GM10266 (cell line): ENCODE data around the gene PUS1.

ENCODE experiments used
- DNase-seq: peaks from one replicate; pipeline ENCODE4 v3.0.0; 2012; ENCODE audit errors: extremely low spot score
- TF ChIP-seq, protein P1 (sequence below): IDR thresholded peaks from 2 replicates; pipeline ENCODE4 v1.5.1; 2012; ENCODE audit warnings: mild to moderate bottlenecking, low read depth; ENCODE audit not compliant: control insufficient read depth, insufficient read depth; ENCODE audit errors: missing control alignments

PUS1 gene

DNA sequence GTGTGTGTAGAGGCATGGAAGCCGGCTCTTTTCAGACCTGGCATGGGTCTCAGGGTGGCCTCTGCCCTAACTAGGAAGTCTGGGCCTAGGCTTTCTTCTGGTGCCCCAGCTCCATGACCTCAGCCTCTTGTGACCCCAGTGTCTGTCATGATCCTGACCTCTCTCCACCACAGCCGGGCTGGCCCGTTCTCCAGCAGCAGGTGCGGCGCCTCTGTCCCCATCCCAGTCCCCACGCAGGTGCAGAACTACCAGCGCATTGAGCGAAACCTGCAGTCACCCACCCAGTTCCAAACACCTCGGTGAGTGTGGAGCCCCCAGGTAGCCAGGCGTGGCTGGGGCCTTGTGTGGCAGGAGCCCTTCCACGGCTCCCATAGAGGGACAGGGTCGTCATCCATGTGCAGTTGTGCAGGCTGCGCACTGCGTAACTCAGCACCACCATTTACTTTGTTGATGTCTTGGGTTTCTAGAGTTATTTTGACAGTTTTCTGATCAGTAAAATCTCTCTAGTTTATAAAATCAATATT lies 14.8 kb upstream of the PUS1 start:
- TF ChIP-seq, protein P1, sequence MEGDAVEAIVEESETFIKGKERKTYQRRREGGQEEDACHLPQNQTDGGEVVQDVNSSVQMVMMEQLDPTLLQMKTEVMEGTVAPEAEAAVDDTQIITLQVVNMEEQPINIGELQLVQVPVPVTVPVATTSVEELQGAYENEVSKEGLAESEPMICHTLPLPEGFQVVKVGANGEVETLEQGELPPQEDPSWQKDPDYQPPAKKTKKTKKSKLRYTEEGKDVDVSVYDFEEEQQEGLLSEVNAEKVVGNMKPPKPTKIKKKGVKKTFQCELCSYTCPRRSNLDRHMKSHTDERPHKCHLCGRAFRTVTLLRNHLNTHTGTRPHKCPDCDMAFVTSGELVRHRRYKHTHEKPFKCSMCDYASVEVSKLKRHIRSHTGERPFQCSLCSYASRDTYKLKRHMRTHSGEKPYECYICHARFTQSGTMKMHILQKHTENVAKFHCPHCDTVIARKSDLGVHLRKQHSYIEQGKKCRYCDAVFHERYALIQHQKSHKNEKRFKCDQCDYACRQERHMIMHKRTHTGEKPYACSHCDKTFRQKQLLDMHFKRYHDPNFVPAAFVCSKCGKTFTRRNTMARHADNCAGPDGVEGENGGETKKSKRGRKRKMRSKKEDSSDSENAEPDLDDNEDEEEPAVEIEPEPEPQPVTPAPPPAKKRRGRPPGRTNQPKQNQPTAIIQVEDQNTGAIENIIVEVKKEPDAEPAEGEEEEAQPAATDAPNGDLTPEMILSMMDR: no peak
- no peak for DNase-seq

DNA sequence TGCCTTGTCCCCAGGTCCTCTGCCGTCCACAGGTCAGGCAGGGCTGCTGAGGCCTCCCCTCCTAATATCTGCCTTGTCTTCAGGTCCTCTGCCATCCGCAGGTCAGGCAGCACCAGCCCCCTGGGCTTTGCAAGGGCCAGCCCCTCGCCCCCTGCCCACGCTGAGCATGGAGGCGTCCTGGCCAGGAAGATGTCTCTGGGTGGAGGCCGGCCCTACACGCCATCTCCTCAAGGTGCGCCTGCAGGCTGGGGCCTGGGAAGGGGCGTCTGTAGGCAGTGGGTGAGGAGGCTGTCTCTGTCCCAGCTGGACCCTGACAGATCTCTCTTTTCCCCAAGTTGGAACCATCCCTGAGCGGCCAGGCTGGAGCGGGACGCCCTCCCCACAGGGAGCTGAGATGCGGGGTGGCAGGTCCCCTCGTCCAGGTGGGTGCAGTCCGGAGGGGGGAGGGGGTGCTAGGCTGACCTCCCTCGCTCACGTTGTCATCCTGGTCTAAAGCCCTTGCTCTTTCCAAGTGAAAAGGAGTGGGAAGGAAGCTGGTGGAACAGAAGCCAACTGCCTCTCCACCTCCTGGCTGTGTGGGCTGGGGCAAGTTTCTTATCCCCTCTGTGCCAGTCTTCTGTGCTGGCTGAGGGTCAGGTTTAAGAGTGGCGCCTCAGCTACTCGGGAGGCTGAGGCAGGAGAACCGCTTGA lies 13.9 kb upstream of the PUS1 start:
- TF ChIP-seq, protein P1: no peak
- DNase-seq: no peak

DNA sequence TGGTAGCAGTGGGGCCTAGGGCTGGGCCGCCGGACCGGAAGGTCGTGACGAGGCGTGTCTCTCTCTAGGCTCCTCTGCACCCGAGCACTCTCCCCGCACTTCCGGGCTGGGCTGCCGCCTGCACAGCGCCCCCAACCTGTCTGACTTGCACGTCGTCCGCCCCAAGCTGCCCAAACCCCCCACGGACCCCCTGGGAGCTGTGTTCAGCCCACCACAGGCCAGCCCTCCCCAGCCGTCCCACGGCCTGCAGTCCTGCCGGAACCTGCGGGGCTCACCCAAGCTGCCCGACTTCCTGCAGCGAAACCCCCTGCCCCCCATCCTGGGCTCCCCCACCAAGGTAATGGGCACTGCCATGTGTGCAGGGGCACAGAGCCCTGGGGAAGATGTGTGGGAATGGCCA lies 13.3 kb upstream of the PUS1 start:
- TF ChIP-seq, protein P1: no peak

DNA sequence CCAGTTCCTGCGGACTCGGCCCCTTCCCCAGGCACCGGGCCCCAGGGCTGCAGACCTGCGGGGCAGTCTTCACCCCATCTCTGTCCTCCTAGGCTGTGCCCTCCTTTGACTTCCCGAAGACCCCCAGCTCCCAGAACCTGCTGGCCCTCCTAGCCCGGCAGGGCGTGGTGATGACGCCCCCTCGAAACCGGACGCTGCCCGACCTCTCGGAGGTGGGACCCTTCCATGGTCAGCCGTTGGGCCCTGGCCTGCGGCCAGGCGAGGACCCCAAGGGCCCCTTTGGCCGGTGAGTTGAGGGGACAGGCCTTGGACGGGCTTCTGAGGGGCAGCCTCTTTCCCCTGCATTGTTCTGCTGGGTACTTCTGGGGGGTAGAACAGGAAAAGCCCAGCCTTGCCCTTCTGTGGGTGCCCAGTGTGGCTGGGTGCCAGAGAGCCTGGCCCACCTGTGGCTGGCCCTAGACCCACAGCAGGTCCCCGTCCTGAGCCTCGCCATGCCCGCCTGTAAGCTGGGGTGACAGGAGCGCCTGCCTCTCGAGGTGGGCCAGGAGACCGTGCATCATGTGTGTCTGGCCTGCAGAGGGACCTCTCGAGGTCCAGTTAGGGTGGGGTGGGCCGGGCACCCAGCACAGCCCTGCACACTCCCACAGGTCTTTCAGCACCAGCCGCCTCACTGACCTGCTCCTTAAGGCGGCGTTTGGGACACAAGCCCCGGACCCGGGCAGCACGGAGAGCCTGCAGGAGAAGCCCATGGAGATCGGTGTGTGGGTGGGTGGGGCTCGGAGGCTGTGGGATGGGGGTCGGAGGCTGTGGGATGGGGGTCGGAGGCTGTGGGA lies 12.6 kb upstream of the PUS1 start:
- TF ChIP-seq, protein P1: no peak
- no peak for DNase-seq

More for the DNA sequence above, 13.3 kb upstream of the PUS1 start:
- DNase-seq: no peak

DNA sequence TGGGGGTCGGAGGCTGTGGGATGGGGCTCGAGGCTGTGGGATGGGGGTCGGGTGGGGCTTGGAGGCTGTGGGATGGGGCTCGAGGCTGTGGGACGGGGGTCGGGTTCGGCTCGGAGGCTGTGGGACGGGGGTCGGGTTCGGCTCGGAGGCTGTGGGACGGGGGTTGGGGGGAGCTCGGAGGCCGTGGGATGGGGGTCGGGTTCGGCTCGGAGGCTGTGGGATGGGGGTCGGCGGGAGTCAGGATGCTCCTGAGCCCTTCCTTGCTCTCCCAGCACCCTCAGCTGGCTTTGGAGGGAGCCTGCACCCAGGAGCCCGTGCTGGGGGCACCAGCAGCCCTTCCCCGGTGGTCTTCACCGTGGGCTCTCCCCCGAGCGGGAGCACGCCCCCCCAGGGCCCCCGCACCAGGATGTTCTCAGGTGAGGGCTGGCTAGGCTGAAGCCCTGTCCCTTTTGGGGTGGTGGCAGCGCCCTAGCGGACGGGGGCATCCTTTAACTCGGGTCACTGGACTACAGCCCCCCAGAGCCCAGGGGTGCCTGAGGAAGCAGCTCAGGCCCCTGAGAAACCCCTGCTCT lies 11.9 kb upstream of the PUS1 start:
- DNase-seq: no peak

DNA sequence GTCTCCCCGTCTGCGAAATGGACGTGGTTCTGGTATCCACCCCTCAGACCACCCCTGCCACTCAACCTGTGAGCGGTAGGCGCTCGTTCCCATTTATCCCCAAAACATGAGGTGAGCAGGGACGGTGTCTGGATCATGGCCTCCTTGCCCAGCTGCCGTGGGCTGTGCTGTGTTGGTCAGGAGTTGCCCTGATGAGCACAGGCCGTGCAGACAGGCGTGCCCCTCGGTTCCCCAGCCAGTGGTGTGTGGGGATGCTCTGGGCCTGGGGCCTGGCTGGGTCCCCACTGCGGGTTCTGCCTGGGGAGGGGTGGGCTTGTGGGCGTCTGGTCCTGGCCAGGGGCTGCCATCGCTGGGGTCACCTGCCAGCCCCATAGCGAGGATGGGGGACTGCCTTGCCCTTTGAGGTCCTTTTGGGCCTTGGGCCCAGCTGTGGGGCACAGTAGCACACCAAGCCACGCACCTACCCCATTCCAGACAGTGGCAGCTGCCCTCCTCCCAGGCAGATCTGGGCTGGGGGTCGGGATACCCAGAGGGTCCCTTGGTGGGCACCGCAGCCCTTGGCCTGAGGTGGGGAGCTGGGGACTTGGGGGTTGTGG lies 11.3 kb upstream of the PUS1 start:
- DNase-seq: peak; percentile 40
- TF ChIP-seq, protein P1: no peak

More for the DNA sequence above, 11.9 kb upstream of the PUS1 start:
- TF ChIP-seq, protein P1: no peak
